ENCODE data around the gene MSL2. TPM values are rescaled to one million over a fixed set of nuclear protein-coding genes. Genes with fewer than 3 reads are reported as not detected.
A peak's percentile ranks its signal among the peaks of the same experiment; 100 is the strongest.
"Not testable (repeated sequence)": the region's sequence is repeated elsewhere in the genome, so short reads cannot be mapped to it uniquely, and the experiment has no call there.

MSL2 gene, protein sequence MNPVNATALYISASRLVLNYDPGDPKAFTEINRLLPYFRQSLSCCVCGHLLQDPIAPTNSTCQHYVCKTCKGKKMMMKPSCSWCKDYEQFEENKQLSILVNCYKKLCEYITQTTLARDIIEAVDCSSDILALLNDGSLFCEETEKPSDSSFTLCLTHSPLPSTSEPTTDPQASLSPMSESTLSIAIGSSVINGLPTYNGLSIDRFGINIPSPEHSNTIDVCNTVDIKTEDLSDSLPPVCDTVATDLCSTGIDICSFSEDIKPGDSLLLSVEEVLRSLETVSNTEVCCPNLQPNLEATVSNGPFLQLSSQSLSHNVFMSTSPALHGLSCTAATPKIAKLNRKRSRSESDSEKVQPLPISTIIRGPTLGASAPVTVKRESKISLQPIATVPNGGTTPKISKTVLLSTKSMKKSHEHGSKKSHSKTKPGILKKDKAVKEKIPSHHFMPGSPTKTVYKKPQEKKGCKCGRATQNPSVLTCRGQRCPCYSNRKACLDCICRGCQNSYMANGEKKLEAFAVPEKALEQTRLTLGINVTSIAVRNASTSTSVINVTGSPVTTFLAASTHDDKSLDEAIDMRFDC
- 14.5 TPM for total RNA-seq

DNA sequence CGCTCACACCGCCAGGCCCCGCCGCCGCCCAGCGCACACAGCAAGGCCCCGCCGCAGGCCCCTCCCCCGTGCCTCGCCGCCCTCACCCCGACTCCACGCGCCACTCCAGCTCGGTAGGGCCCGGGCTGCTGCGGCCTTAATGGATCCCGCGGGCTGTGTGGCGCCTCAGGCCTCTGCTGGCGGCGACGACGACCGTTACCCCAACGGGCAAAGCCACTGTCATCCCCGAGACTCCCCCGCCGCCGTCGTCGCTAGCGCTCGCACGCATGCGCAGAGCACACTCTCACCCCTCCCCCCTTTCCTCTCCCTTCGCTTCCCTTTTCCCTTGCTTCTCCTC is at the start of gene MSL2:
Gene MSL2 (minus strand): TSS at position 272 of the 337 bp plus-strand sequence. CDS start 1,222 bp downstream, outside the sequence.
- ATAC-seq = peak; percentile 54

DNA sequence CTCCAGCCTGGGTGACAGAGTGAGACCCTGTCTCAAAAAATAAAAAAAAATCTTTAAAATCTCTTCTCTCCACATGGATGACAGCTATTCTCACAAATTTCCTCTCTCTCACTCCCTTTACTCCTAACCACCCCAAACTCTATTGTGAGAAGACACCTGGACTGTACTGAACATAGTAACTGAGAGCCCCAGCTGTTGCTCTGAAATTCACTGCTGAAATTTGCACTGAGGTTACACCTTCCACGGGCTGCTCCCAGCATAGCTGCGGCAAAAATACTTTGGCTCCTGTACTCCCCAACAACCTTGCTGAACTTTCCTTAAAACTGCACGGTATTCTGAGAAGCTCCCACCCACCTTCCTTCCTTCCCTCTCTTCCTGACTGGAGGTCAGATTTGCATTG is 49.6 kb upstream of the MSL2 start:
- ATAC-seq = no peak
- no peak for DNase-seq (ENCODE audit: low spot score)

More for the DNA sequence above, at the start of gene MSL2:
- no peak for DNase-seq (ENCODE audit: low spot score)

DNA sequence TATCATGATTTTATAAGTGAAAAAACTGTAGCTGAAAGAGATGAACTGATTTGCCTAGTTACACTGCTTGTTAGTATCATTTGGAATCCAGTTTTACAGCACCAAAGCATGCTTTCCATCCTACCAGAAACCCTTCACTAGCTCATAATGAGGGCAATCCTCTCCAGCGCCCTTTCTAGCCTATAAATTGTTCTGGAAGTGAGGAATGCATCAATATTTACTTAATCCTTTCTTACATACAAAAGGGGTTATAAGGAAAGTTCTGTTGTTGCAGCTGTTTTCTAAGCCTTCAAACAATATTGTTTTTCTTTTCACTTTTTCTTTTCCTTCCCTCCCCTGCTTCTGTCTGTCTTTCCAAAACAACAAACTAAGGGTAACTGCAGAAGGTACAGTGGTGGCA is 43.0 kb upstream of the MSL2 start:
- DNase-seq (ENCODE audit: low spot score) = no peak

DNA sequence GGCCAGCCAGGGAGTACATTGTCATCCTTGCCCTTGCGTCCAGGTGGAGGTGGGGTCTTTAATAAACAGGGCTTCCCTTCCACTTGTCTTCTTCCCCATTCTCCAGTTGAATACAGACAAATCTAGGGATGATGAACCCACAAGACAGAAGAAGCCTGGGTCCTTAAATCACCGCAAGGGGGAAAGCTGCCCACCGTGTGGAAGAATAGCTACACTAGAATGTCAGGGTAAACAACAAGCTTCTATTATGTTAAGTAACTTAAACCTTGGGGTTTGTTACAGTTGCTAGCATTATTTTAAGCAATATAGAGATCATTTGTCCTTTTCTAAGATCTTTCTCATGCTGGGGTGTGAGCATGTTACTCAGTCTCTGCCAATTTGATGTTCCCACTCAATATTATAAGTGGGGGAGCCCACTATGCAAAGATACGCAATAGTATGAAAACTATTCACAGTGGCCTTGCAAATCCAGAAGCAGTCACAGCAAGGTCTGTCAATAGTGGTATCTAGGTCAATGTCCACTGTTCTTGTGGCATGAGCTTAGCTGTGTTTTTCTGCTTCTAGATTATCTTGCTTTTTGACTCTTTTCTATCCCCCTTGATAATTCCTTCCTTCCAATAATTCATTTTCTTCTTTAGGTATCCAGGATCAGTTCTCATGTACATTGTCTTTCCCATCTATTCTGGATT is 42.0 kb upstream of the MSL2 start:
- DNase-seq (ENCODE audit: low spot score) (no peak), ATAC-seq (peak; percentile 86)

More for the DNA sequence above, 43.0 kb upstream of the MSL2 start:
- no peak for ATAC-seq

DNA sequence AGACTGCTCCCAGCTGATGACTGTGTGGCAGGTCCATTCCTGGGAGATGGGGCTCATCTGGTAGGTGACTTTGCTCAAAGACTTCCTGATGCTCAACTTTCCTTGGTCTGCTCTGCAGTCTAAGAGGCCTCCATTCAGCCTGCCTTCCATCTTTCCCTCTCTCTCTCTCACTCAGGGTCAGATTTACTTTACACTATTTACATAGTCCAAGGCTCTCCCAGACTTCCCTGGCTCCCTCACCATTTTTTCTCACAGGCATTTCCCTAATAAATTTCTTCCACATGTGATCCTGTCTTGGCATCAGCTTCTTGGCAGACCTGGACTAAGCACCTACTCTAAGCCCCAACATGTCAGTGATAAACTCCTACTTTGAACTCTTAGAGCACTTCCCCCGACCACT is 41.0 kb upstream of the MSL2 start:
- DNase-seq (ENCODE audit: low spot score) (no peak), ATAC-seq (no peak)

DNA sequence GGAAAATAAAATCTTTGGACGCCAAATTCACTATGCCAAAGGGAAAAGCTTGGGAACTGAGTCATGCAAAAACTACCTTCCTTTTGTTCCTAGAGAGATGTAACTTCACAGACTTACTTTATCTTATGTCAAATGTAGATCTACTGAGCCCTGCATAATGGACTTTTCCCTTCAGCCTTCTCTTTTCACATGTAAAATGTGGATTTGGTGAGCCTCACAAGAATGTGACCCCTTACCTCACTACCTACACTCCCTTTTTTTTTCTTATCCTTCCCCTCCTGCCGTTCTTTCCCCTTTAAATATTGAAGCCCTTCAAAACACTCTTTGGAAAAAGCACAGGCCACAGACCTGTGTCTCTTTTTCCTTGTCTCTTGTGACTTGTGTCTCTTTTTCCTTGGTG is 40.0 kb upstream of the MSL2 start:
- DNase-seq (ENCODE audit: low spot score) = no peak
- ATAC-seq = no peak

DNA sequence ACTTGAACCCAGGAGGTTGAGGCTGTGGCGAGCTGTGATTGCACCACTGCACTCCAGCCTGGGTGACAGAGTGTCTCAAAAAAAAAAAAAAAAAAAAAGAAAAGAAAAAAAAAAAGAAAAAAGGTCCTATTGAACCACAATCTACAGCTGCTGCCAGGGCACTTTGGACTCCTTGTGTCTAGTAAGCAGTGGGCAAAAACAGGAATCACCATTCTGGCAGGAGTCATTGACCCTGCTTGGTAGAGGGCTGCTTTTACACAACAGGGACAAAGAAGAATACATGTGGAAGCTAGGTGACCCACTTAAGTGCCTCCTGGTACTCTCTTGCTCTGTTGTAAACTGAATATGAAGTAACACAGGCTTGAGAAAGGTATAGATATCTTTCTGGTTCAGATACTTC is 39.4 kb upstream of the MSL2 start:
- ATAC-seq = peak; percentile 84

DNA sequence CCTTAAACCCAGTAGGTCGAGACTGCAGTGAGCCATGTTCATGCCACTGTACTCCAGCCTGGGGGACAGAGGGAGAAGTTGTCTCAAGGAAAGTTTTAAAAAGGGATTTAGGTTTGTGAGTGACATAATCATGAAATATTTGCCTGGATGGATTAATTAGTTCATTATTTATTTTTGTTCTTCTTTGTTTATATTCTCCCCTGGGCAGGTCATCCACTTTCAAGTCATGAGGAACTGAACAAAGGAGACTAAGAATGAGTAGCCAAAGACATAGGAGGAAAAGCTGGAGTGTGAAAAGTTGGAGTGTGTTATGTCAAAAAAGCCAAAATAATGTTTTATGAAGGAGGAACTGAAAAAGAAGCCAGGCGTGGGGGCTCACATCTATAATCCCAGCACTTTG is 36.3 kb upstream of the MSL2 start:
- DNase-seq (ENCODE audit: low spot score) (no peak), ATAC-seq (no peak)

More for the DNA sequence above, 39.4 kb upstream of the MSL2 start:
- DNase-seq (ENCODE audit: low spot score) = peak; percentile 63

DNA sequence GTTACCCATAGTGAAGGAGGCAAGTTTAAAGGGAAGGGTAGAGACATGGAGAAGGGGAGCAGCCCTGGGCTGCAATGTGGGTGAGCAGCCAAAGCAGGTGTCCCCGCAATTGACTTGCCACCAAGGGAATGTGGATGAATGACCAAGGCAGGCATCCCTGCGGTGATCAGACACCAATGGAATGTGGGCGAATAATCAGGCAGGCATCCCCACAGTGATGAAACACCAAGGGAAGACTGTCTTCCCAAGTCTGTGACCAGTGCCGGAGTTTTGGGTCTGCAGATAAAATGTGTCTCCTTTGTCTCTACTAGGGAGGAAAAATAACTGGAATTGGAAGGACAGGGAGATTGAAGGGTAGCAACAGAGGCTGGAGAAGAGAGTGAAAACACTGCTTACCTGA is 26.6 kb upstream of the MSL2 start:
- DNase-seq (ENCODE audit: low spot score); ATAC-seq: not testable (repeated sequence)

DNA sequence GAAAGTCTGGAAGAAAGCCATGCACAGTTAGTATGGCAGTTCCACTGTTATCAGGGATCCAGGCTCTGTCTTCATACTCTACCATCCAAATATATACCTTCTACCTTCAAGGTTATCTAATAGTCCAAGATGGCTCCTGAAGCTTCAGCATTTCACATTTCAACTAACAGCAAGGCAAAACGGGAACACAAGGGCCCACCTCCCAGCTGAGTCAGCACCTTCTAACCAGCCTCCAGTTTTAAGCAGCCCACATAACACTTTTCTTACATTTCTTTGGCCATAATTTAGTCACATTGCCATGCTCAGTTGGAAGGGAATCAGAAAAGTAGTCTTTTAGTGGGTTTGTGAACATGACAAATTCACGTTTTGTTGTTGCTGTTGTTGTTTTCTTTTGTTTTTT is 15.4 kb upstream of the MSL2 start:
- ATAC-seq (no peak), DNase-seq (ENCODE audit: low spot score) (no peak)

DNA sequence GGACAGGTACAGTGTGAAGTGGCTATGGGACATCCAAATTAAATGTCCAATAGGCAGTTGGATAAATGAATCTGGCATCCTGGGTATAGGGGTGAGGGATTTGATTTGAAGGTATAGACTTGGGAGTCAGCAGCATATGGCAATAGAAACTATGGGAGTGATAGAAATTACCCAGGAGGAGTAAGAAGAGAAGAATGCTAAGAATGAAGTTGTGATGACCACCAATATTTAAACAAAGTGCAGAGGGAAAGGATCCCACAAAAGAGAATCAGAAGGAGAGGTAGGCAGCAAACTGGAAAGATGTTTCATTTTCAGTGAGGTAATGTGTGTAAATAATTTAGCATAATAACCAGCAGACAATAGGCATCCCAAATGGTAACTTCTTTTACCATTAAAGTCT is 13.8 kb upstream of the MSL2 start:
- no peak for DNase-seq (ENCODE audit: low spot score)

DNA sequence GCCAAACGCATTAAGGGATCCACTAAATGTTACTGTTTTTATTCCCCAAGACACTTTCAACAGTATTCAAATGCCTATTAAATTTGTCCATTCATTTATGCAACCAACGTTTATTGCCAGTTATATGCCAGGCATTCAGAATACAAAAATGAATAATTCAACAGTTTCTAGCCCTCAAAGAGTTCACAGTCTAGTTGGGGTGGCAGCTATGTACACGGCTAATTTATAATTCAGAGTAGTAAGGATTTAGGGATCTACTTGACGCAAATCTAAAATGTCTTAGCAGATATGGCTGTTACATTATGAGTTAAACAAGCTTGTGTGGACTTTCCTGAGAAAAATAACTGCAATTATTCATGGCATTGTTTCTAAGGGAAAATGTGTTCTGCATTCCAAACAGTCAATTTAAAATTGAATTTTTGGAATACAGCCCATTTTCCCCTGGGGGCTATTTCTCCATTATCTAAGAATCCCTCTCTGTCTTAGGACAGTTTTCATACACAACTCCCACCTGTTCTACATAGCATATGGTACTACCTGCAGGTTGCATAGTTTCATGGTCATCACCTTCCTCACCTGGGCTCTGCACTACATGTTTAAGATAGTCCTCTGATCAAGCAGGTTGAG is 11.5 kb upstream of the MSL2 start:
- DNase-seq (ENCODE audit: low spot score) (no peak), ATAC-seq (no peak)

More for the DNA sequence above, 13.8 kb upstream of the MSL2 start:
- no peak for ATAC-seq

DNA sequence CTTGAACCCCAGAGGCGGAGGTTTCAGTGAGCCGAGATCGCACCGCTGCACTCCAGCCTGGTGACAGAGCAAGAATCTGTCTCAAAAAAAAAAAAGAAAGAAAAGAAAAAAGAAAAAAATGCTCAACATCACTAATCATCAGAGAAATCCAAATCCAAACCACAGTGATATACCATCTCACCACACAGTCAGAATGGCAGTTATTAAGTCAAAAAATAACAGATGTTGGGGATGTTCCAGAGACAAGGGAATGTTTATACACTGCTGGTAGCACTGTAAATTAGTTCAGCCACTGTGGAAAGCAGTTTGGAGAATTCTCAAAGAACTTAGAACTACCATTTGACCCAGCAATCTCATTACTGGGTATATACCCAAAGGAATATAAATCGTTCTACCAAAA is 3.1 kb upstream of the MSL2 start:
- not testable (repeated sequence) for ATAC-seq; DNase-seq (ENCODE audit: low spot score)

DNA sequence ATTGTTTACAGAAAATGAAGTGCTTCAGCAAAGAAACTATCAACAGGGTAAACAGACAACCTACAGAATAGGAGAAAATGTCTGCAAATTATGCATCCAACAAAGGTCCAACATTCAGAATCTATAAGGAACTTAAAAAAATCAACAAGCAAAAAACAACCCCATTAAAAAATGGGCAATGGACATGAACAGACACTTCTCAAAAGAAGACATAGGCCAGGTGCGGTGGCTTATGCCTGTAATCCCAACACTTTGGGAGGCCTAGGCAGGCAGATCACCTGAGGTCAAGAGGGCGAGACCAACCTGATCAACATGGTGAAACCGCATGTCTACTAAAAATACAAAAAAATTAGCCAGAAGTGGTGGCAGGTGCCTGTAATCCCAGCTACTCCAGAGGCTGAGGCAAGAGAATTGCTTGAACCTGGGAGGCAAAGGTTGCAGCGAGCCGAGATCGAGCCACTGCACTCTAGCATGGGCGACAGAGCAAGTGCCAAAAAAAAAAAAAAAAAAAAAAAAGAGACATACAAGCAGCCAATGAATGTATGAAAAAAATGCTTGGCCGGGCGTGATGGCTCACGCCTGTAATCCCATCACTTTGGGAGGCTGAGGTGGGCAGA is 2.4 kb upstream of the MSL2 start:
- not testable (repeated sequence) for ATAC-seq
- peak; percentile 65 for DNase-seq (ENCODE audit: low spot score)

DNA sequence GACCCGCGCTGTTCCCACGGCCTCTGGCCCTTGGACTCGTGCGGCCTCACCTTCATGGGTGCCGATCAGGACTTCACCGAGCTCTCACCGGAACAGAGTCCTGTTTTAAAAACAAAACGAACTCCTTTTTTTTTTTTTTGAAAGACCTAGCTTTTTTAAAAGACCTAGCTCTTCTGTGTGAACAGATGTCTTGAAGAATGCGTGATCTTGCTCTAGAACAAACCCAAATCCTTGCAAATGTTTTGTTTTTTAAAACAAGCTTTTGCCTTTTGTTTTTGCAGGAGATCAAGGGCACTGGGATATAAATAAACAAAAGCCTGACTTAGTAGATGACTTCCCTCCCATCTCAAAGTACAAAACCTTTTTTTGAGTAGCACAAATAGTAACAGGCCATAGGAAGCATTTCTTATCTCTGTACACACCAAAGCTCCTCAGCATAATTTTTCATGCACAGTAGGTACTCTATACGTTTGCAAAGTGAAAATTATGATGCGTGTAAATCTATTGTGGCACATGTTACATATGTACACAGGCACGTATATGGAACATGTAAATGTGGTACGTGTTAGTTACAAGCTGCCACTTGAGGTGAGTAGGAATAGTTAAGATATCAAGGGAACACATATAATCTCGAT is 1.1 kb upstream of the MSL2 start:
- ATAC-seq = peak; percentile 52
- DNase-seq (ENCODE audit: low spot score) = no peak

DNA sequence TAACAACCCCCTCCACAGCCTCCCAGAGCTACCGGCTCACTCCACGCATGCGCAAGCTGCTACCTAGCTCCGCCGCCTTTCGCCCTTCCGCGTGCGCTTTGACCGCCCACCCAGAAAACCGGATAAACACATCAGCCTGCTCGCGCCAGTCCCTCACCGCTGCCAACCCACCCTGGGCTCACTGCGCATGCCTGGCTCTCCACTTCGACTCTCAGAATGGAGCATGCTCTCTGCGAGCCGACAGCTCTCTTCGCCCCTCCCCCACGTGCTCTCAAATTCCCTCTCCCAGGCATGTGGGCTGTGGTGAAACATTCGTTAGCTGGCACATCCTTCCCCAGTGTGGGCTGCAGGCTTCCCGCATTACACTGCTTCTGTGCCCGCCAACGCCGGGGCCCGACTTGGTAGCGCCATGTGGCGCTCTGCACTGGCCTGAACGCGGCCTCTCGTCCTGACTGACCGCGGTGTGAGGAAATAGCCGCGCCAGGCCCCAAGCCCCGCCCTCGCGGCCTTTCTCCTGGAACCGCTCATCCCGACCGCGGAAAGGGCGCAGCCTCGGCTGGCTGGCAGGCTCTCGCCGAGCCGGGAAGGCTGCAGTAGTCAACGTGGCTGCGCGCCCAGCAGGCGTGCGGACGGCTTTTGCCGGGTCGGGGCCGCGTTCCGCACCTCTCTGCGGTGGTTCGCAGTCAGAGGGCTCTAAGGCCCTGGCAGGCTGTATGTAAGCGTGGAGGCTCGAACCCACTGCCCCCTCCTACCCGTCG is 445 bp upstream of the MSL2 start:
- ATAC-seq = peak; percentile 77

DNA sequence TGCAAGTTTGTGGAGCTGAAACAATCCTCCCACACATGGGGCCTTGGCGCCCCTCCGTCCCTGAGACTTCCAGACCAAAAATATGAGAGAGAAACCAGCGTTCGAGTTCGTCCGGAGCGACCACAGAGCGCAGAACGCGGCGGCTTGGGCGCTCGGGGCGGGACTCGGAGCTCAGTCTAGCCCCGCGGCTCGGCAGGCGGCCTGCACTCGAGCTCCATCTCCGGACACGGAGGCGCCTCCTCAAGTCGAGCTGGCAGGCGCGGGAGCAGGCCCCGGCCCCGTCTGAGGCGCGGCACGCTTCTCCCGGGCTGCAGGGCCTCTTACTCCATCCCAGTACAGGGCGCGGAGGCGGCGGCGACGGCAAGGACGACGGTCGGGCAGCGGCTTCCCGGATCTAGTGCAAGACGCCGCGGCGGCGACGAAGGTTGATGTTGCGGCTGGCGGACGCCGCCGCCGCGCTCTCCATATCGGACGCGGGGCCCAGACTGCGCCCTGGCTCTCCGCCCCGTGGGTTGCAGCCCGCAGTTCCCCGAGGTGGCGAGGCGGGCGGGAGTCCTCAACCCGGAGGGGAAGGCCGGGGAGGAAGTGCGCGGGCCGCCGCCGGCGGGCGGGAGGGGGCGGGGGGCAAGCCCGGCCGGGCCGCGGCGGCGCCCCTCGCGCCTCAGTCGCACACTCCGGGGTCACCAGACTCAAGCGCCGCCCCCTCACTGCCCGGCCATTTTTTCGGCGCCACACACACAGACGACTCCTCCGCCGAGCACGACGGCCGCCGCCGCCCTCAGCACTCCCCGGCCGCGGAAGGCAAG is 674 bp downstream of the MSL2 start:
- ATAC-seq (peak; percentile 55), DNase-seq (ENCODE audit: low spot score) (no peak)

More for the DNA sequence above, 445 bp upstream of the MSL2 start:
- peak; percentile 99 for DNase-seq (ENCODE audit: low spot score)

DNA sequence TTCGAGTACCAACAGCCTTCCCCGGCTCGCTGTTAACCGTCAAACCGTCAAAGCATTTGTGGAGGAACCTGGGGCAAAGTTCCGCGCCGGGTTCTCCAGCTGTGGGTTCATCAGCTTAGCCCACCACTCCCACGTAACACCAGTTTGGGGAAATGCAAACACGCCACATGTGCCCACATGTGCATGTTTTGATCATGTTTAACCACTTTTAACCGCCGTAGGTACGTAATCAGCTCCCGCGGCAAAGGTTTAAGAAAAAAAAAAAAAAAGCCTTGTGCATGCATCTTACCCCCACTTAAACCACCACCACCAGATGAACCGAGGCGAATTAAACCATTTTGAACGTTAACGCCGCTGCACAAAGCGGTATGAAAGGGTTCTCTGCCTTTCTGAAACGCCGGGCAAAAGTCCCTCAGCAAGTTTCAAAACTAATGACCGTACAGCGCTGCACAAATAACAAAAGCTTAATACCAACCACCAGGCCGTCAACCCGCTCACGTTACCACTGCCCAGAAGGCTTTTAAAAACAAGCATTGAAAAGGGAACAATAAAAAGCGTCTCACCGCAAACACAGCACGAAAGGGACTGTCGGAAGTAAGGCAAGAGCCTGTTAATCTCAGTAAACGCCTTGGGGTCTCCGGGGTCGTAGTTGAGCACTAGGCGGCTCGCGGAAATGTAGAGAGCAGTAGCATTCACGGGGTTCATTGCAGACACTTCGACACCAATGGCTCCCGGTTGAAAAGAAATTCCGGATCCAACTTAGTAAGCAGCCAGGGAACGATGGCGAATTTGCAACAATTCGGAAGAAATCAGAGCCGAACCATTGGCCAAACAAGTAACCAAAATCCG is 1.5 kb downstream of the MSL2 start:
- no peak for ATAC-seq
- DNase-seq (ENCODE audit: low spot score) = peak; percentile 63

Measured in left lobe of liver (tissue), 2 donors.